Measurements from ENCODE around the gene CDH11. TPM values are rescaled to one million over a fixed set of nuclear protein-coding genes. Genes with fewer than 3 reads are reported as not detected.

Gene CDH11
- total and polyA plus RNA-seq, 9 of the 15 experiments (the other 6 are each of a cell fraction or from before 2014, with no cell fraction given), result 0.18 TPM; not detected in 8

DNA sequence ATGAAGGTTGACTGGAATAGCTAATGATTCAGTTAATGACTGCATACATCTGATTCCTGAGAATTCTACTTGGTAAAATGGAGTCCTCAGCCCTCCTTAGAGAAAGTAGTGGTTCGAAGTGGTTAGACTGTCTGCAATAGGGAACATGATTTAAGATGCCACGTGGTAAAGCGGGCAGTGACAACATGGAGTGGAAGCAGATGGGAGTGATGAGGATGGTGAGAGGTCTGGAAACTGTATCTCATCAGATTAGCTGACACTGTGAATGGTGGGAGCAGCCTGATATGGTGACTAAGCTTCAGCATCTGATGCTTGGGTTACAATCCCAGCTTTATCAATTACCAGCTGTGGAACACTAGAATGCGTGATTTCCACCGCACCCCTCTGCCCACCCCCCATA lies 8.4 kb downstream of the CDH11 start:
- ChIA-PET POLR2A (no interaction called here), CTCF (ENCODE audit: low intra/inter-chr PET ratio) (no interaction called here)
- Histone ChIP-seq H3K9me1 (ENCODE audit: control insufficient read depth, insufficient read depth, low read length) (no peaks in the 10 kb centered on the region), H3K9ac (ENCODE audit: insufficient read depth in 1 of 2, low read depth in 2 of 2, low read length in 2 of 2) (no peak overlapping the region), H3K4me2 (ENCODE audit: insufficient read depth, low read length) (no peak overlapping the region), H3K79me2 (ENCODE audit: control insufficient read depth, insufficient read depth, low read length) (no peaks in the 10 kb centered on the region), H3K4me3 (no peak overlapping the region), H2AFZ (ENCODE audit: low read depth, low read length) (no peak overlapping the region), H3K27me3 (ENCODE audit: control insufficient read depth in 2 of 2, insufficient read depth in 2 of 2, low read length in 2 of 2) (no peaks in the 10 kb centered on the region), H3K27ac (ENCODE audit: extremely low read depth, low read depth, low read length) (no peak overlapping the region), H3K36me3 (ENCODE audit: control insufficient read depth, insufficient read depth, low read length) (no peaks in the 10 kb centered on the region), H3K4me1 (replicated peaks in 1 of 2; ENCODE audit: control insufficient read depth in 2 of 2, insufficient read depth in 2 of 2, low read length in 2 of 2) (no peaks in the 10 kb centered on the region), H3K9me3 (replicated peaks; ENCODE audit: control insufficient read depth, insufficient read depth, low read depth, low read length) (no peaks in the 10 kb centered on the region), H4K20me1 (replicated peaks; ENCODE audit: control insufficient read depth, insufficient read depth, low read length) (no peaks in the 10 kb centered on the region)
- ATAC-seq (no peak), FAIRE-seq (no peak), DNase-seq (ENCODE audit: extremely low read depth in 1 of 4, low spot score in 3 of 4) (no peak)
- WGBS (ENCODE audit: insufficient coverage, low coverage, missing lambda C conversion rate), result 2% methylated on average over 5 of the region's 5 CpGs
- intact Hi-C loops (cut with micrococcal nuclease) (no loop called here), in situ Hi-C loops (cut with MboI) (no loop called here)
- no peak for TF ChIP-seq FOXJ2 (tag; IDR thresholded peaks at IDR 0.05)
- BruUV-seq (replicated peaks), result no TSS peak

DNA sequence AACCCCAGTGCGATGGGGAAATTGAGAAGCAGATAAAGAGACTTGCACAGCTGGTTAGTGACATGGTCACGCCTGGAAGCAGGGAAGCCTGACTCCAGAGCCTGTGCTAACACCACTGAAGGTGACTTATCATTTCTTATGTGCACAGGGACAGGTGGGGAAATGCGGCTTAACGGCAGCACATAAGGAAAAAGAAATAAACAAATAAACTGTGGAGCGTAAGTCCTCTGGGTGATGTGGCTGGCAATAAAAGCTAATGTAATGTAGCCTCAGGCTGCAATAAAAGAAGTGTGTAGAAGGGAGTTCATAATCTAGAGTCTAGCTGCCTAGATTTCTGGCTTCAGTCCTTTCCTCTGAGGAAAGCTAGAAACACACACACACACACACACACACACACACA lies 10.6 kb downstream of the CDH11 start:
- WGBS (ENCODE audit: insufficient coverage, low coverage, missing lambda C conversion rate), result 3% methylated on average over 5 of the region's 5 CpGs
- H3K9ac ChIP-seq (ENCODE audit: insufficient read depth in 1 of 2, low read depth in 2 of 2, low read length in 2 of 2), result no peak overlapping the region
- no peaks in the 10 kb centered on the region for H3K79me2 ChIP-seq (ENCODE audit: control insufficient read depth, insufficient read depth, low read length)
- ATAC-seq (no peak), FAIRE-seq (no peak), DNase-seq (ENCODE audit: extremely low read depth in 1 of 4, low spot score in 3 of 4) (no peak)
- CTCF ChIA-PET (ENCODE audit: low intra/inter-chr PET ratio), result no interaction called here
- no peaks in the 10 kb centered on the region for H3K9me1 ChIP-seq (ENCODE audit: control insufficient read depth, insufficient read depth, low read length)
- in situ Hi-C loops (cut with MboI), result no loop called here
- no peaks in the 10 kb centered on the region for H4K20me1 ChIP-seq (replicated peaks; ENCODE audit: control insufficient read depth, insufficient read depth, low read length)
- no peak overlapping the region for H3K4me3 ChIP-seq
- intact Hi-C loops (cut with micrococcal nuclease), result no loop called here
- no peaks in the 10 kb centered on the region for H3K9me3 ChIP-seq (replicated peaks; ENCODE audit: control insufficient read depth, insufficient read depth, low read depth, low read length)
- H2AFZ ChIP-seq (ENCODE audit: low read depth, low read length), result no peak overlapping the region
- TF ChIP-seq, protein P1, sequence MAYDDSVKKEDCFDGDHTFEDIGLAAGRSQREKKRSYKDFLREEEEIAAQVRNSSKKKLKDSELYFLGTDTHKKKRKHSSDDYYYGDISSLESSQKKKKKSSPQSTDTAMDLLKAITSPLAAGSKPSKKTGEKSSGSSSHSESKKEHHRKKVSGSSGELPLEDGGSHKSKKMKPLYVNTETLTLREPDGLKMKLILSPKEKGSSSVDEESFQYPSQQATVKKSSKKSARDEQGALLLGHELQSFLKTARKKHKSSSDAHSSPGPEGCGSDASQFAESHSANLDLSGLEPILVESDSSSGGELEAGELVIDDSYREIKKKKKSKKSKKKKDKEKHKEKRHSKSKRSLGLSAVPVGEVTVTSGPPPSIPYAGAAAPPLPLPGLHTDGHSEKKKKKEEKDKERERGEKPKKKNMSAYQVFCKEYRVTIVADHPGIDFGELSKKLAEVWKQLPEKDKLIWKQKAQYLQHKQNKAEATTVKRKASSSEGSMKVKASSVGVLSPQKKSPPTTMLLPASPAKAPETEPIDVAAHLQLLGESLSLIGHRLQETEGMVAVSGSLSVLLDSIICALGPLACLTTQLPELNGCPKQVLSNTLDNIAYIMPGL (CRISPR knock-in tag; IDR thresholded peaks at IDR 0.05), result no peak
- TF ChIP-seq HCFC1 (IDR thresholded peaks at IDR 0.05; ENCODE audit: low read depth, low read length) (no peak), EZH2 (IDR thresholded peaks at IDR 0.05; ENCODE audit: borderline replicate concordance, low read depth, low read length) (no peak), NCOR1 (IDR thresholded peaks at IDR 0.05) (no peak), HMGN3 (IDR thresholded peaks at IDR 0.05; ENCODE audit: borderline replicate concordance, extremely low read depth, insufficient read length, low read depth, low read length) (no peak), KDM1A (IDR thresholded peaks at IDR 0.05) (no peak), PML (IDR thresholded peaks at IDR 0.05; ENCODE audit: low read length) (no peak), ZNF124 (CRISPR knock-in tag; IDR thresholded peaks at IDR 0.05) (no peak)
- no peak overlapping the region for H3K27ac ChIP-seq (ENCODE audit: extremely low read depth, low read depth, low read length)
- no peaks in the 10 kb centered on the region for H3K4me1 ChIP-seq (replicated peaks in 1 of 2; ENCODE audit: control insufficient read depth in 2 of 2, insufficient read depth in 2 of 2, low read length in 2 of 2)
- BruUV-seq (replicated peaks), result no TSS peak
- POLR2A ChIA-PET, result interaction anchor here (0.6 kb wide), 1 partner anchor 1496 kb away, joined by 3 read pairs; no protein-coding TSS in a partner anchor
- H3K36me3 ChIP-seq (ENCODE audit: control insufficient read depth, insufficient read depth, low read length), result no peaks in the 10 kb centered on the region
- no peak overlapping the region for H3K4me2 ChIP-seq (ENCODE audit: insufficient read depth, low read length)
- no peaks in the 10 kb centered on the region for H3K27me3 ChIP-seq (ENCODE audit: control insufficient read depth in 2 of 2, insufficient read depth in 2 of 2, low read length in 2 of 2)

Measured in K562 (cell line).